Fibroblast of the aortic adventitia (primary cell): ENCODE data around the gene KRTAP10-8. TPM values are rescaled to one million over a fixed set of nuclear protein-coding genes. Genes with fewer than 3 reads are reported as not detected.
"Not testable (repeated sequence)": the region's sequence is repeated elsewhere in the genome, so short reads cannot be mapped to it uniquely, and the experiment has no call there.

Experiments used
- DNase-seq: peaks from one replicate; pipeline ENCODE4 v3.0.0-alpha.2; 2010; ENCODE audit warnings: low read depth
- H3K4me3 ChIP-seq: 2 replicates; pipeline ENCODE4 v1.5.1; 2011; ENCODE audit warnings: low read depth, mild to moderate bottlenecking, control low read depth, low read length, moderate library complexity
- CTCF ChIP-seq: IDR thresholded peaks from 2 replicates; pipeline ENCODE4 v1.5.1; 2011; ENCODE audit warnings: mild to moderate bottlenecking, low read length, control low read depth, inconsistent platforms; ENCODE audit not compliant: insufficient read depth
- total RNA-seq: library from RNA; depleted of rRNA; stranded (reverse); fragments of >200 nt; gene quantifications from 2 replicates; pipeline ENCODE4 v1.2.3, GENCODE V29; 2012; ENCODE audit warnings: low replicate concordance

KRTAP10-8 gene
- total RNA-seq, 1 donor, result not detected

DNA sequence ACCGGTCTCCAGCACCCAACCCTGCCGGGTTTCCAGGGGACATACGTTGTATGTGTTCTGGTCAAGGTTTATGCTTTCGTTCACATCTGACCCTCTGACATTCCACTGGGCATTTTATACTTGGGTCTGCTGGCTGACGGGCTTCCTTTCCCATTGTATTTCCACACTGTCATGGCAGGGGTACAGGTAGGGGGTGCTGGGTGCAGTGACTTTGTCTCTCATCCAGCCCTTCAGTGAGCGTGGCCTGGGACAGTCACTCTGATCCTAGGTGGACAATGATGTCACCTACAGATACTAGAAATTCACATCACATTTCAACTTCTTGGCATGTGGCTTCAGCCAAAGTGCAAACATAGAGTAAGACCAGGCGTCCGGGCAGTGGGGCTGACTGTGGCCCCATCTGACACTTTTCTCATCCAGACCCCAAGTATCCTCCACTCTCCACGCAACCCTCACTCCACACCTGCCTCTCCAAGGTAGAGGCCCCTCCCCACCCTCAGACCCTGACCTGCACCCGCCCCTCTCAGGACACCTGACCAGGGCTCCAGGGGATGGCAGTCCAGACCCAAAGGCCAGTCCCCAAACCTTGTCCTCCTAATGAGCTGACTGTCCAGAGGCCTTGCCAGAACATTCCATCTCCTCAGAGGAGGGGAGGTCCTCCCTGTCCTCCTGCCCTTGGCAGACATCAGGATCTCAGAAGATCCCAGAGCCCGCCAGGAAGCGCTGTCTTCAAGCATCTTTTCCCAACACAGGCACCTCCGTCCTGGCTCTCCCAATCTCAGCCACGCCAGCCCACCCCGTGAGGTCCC, 24.5 kb downstream of the KRTAP10-8 start:
- DNase-seq, result no peak
- TF ChIP-seq CTCF, result no peak
- H3K4me3 ChIP-seq, result no peak overlapping the region

DNA sequence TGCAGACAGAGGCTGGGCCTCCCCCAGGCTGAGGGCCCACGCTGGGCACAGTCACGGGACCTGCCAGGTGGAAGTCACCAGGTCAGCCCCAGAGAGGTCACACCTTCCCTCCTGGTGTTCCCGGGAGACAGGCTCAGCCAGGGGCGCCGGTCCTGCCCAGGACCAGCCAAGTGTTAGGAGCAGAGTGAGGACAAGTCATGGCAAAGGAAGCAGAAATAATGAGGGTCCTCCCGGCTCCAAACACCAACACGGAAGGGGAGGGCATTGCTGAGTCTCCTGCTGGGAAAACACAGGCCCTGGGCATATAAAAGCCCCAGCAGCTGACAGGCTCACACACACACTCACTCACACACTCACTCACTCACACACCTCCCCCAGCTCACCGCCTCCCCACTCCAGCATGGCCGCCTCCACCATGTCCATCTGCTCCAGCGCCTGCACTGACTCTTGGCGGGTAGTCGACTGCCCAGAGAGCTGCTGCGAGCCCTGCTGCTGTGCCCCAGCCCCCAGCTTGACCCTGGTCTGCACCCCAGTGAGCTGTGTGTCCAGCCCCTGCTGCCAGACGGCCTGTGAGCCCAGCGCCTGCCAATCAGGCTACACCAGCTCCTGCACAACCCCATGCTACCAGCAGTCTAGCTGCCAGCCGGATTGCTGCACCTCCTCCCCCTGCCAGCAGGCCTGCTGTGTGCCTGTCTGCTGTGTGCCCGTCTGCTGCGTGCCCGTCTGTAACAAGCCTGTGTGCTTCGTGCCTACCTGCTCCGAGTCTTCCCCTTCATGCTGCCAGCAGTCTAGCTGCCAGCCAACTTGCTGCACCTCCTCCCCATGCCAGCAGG, 25.4 kb downstream of the KRTAP10-8 start, which contains the start of gene KRTAP10-10:
TSS of gene KRTAP10-10 (plus strand) at position 339 of the 833 bp plus-strand sequence. CDS start at position 401, 62 bp downstream.
- no peak for DNase-seq
- TF ChIP-seq CTCF, result no peak
- H3K4me3 ChIP-seq, result no peak within 1 kb of the TSS

DNA sequence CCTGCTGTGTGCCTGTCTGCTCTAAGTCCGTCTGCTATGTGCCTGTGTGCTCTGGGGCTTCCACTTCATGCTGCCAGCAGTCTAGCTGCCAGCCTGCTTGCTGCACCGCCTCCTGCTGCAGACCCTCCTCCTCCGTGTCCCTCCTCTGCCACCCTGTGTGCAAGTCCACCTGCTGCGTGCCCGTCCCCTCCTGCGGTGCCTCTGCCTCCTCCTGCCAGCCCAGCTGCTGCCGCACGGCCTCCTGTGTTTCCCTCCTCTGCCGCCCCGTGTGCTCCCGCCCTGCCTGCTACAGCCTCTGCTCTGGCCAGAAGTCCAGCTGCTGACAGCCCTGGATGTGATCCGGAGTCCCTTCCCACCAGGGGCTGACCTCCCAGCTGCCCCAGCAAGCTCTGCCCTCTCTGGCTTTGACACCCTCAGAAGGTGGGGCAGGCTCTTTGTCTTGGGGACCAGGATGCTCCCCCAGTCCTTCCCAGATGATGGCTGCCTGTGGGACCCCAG, 26.0 kb downstream of the KRTAP10-8 start:
- DNase-seq, result not testable (repeated sequence)

DNA sequence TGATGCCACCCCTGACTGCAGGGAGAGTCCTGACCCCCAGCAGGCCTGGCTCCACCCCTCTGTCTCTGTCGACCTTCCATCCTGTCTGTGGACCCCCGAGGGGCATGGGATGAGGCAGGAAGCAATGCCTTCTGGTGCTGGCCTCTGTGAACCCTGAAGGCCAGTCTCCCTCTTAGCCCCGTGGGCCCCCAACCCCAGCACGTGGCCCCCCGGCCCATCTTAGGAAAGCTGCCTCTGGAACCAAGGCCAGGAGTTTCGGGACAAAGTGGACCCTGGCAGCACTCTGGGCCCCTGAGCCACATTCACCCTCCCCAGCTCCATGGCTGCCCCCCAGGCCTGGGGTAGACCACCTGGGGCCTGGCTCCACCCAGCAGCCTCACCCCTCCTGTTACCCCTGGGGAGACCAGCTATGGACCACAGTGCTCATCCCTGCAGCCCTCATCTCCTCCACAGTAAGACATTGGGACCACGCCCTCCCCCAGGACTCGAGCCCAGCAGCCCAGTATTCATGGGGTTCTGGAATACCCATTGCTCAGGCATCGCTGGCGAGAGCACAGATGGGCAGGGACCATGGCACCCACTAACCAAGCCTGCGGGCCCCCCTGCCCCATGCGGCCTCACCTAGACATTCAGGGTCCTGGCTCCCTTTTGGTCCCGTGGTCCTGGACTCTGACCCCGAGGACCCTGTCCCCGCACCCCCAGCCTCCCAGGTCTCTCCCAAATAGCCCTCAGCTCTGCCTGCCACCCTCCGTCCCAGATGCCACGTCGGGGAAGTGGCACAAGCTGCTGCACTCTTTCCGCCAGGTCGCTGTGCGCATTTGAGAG, 26.8 kb downstream of the KRTAP10-8 start:
- DNase-seq, H3K4me3 ChIP-seq: not testable (repeated sequence)

More for the DNA sequence above, 26.0 kb downstream of the KRTAP10-8 start:
- H3K4me3 ChIP-seq, result not testable (repeated sequence)

DNA sequence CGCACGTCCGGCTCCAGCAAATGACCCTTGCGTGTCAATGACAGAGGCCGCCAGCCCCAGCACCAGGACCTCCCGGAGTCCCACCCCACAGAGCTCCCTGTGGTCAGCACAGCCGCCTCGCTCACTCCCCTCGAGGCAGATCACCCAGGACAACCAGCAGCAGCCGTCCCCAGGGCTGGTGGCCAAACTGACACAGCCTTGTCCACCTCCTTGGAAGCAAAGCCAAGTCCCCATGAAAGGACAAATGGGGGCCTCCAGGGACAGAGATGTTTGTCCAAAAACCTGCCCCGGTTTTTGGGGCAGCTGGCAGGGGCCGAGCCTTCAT, 27.4 kb downstream of the KRTAP10-8 start:
- no peak for TF ChIP-seq CTCF
- H3K4me3 ChIP-seq, result no peak overlapping the region
- no peak for DNase-seq

- no peak overlapping the region for H3K4me3 ChIP-seq
- DNase-seq, result no peak
- no peak for TF ChIP-seq CTCF
Measured at GRCh38 chr21:44640761-44641160, 28.9 kb downstream of the KRTAP10-8 start.

GRCh38 chr21:44643741-44644310, 31.9 kb downstream of the KRTAP10-8 start:
- no peak for TF ChIP-seq CTCF
- DNase-seq, result no peak
- no peak overlapping the region for H3K4me3 ChIP-seq
